RWPE1 (cell line): ENCODE results near the gene UBXN6.

Source experiments
- CTCF ChIA-PET: fragments of 350-600 bp; sonication (Branson Sonifier 250); formaldehyde crosslinking; extraction: SDS; loops from one replicate; lab custom pipeline; 2021; lab: Yijun Ruan, JAX
- POLR2A ChIA-PET: fragments of 400-600 bp; formaldehyde crosslinking; extraction: SDS; loops from one replicate; lab custom pipeline; 2020; ENCODE audit warnings: antibody characterized with exemption; ENCODE audit not compliant: low non-redundant PET; lab: Yijun Ruan, JAX
- DNase-seq: peaks from one replicate; pipeline ENCODE4 v3.0.0; 2012; ENCODE audit warnings: low spot score
- H3K27ac ChIP-seq: fragments of 450-650 bp; 2 replicates; pipeline ENCODE4 v1.5.1; 2017
- CTCF ChIP-seq: fragments of 450-650 bp; conservative IDR thresholded peaks from 2 replicates; pipeline ENCODE4 v1.5.1; 2017; ENCODE audit warnings: low read depth, mild to moderate bottlenecking

UBXN6 gene

GRCh38 chr19:4396949-4397783 is 60.4 kb downstream of the UBXN6 start:
- ChIA-PET CTCF (interaction anchor here (0.6 to 0.8 kb wide), 2 partner anchors 43 to 151 kb away, joined by 3 to 4 read pairs; no protein-coding TSS in a partner anchor), POLR2A (no interaction called here)
- no peak for DNase-seq
- TF ChIP-seq CTCF: no peak
- H3K27ac ChIP-seq: peak overlapping the region; percentile 90
